Heart right ventricle (tissue), 16 donors: Measurements from ENCODE around the gene TARM1. TPM values are rescaled to one million over a fixed set of nuclear protein-coding genes. Genes with fewer than 3 reads are reported as not detected.
"Not testable (repeated sequence)": the region's sequence is repeated elsewhere in the genome, so short reads cannot be mapped to it uniquely, and the experiment has no call there.

Experiments
- ATAC-seq, 8 donors: fragments of 200-7000 bp; cut with Tn5 transposase; one replicate each; pipeline ENCODE4 v1.9.1; 2020; ENCODE audit warnings: mild to moderate bottlenecking in 8 of 8, moderate library complexity in 8 of 8, moderate number of reproducible peaks in 1 of 8
- DNase-seq, 2 donors: peaks; one replicate each; pipeline ENCODE4 v3.0.0-alpha.2; 2020
- H3K27ac ChIP-seq, 10 donors: fragments of 200-600 bp; sonication (generic) in 2 of 10; one replicate each; pipeline versions ENCODE4 v1.5.0 to v1.8.0; 2020 to 2022; ENCODE audit warnings: mild to moderate bottlenecking in 3 of 10
- H3K27me3 ChIP-seq, 7 donors: fragments of 200-600 bp; one replicate each; pipeline ENCODE4 v1.8.0; 2021 to 2022; ENCODE audit warnings: mild to moderate bottlenecking in 2 of 7
- H3K36me3 ChIP-seq, 9 donors: fragments of 200-600 bp; sonication (generic) in 1 of 9; one replicate each; pipeline versions ENCODE4 v1.5.0 to v1.8.0; 2020 to 2022; ENCODE audit warnings: mild to moderate bottlenecking in 2 of 9
- H3K4me1 ChIP-seq, 9 donors: fragments of 200-600 bp; sonication (generic) in 1 of 9; one replicate each; pipeline versions ENCODE4 v1.5.0 to v1.8.0; 2020 to 2022; ENCODE audit warnings: mild to moderate bottlenecking in 4 of 9
- H3K4me3 ChIP-seq, 10 donors: fragments of 200-600 bp; sonication (generic) in 2 of 10; one replicate each; pipeline versions ENCODE4 v1.5.0 to v1.8.0; 2020 to 2022; ENCODE audit warnings: mild to moderate bottlenecking in 7 of 10, moderate library complexity in 2 of 10
- H3K9me3 ChIP-seq, 11 donors: fragments of 200-600 bp in 10 of 11; sonication (generic) in 2 of 11; one replicate each; pipeline versions ENCODE4 v1.5.0 to v1.8.0; 2013 to 2022; ENCODE audit warnings: mild to moderate bottlenecking in 2 of 11, control low read depth in 1 of 11, moderate library complexity in 1 of 11
- CTCF ChIP-seq, 9 donors: fragments of 200-600 bp; sonication (generic) in 2 of 9; IDR thresholded peaks; one replicate each; pipeline versions ENCODE4 v1.5.0 to v1.8.0; 2021 to 2022; ENCODE audit warnings: antibody characterized with exemption in 9 of 9, mild to moderate bottlenecking in 5 of 9, moderate library complexity in 1 of 9
- WGBS, 2 donors: extraction: QIAGEN DNeasy Blood & Tissue Kit; methylation state at CpG; one replicate each; pipeline ENCODE4 v1.1.7; 2013; ENCODE audit warnings: inconsistent platforms in 1 of 2; 5-methylcytosine and 5-hydroxymethylcytosine counted together
- intact Hi-C, 10 donors: fragments of 100-400 bp; cut with DNase I; formaldehyde crosslinking; loops; one replicate each; pipeline versions ENCODE4 v1.11.1 to v1.14.2; 2022
- polyA plus RNA-seq, 2 donors: library from polyadenylated mRNA; stranded (reverse); fragments of 200-250 nt; gene quantifications; one replicate each; pipeline ENCODE4 v1.2.3, GENCODE V29; 2013
- total RNA-seq, 10 donors: library from RNA; stranded (reverse); fragmentation: NEBNext Ultra II Directional in 3 of 10; extraction: Animal tissue kit (Norgen Biotek cat#: 25700) in 3 of 10; gene quantifications; one replicate each; pipeline versions ENCODE4 v1.2.1 to v1.2.4, GENCODE V29; 2021 to 2023
- donor health status: Arrhythmogenic right ventricular cardiomyopathy.
- donor health status: ischemic (EF 13 %, LVEDD 7.1; RV severe dilation, severe dysfunction).
- donor health status: healthy with polysubstance abuse.
- donor health status: DM: no; HTN: yes; CAD: no.
- donor health status: DM: no; HTN: no; CAD: no.
- donor health status: ischemic (EF 25% LVEDD 6.9; RV normal size, moderate dysfunction).
- donor health status: ischemic (EF 25% LVEDD 5.7; RV mildly dilated, moderate dysfunction).
- donor health status: healthy.
- donor health status: DM: yes; HTN: yes; CAD: no.
- donor health status: Ischemic cardiomyopathy.
- donor health status: ischemic (EF 35%, LVEDD 5.7; RV mildly dilated, moderate dysfunction).
- donor health status: nonischemic (EF 11% LVEDD 7.7; RV severe dilation, severe dysfunction).
- donor health status: DM: yes; HTN: yes; CAD: no.
- donor health status: PGD.
- donor health status: ischemic (EF 29% LVEDD 5.4; RV normal size, mild dysfunction).
- donor health status: nonischemic (EF 23%, LVEDD 6.1; RV moderate dilation, normal function).

Gene TARM1
- total and polyA plus RNA-seq, 12 donors: not detected

DNA sequence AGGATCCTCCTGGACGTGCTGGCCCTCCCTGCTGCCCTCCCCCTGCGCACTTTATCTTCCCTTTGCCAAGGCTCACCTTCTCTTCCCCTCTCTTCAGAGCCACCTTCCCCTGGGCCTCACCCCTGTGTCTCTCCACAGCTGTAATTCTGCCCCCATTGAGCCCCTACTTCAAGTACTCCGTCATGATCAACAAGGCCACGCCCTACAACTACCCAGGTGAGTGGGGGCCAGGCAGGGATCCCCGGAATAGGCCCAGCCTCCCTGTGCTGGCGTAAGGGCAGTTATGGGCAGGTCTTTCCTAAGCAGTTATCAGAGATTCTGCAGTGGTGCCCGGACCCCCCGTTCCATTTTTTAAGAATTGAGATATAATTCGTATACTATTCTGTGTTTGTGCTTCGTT, 24.6 kb upstream of the TARM1 start:
- no peak overlapping the region for H3K4me3 ChIP-seq
- no peaks in the 10 kb centered on the region for H3K27me3 ChIP-seq
- DNase-seq (no peak), ATAC-seq (no peak)
- peaks cover 0 to 59% (median 27%) of the 10 kb centered on the region in 9 donors for H3K36me3 ChIP-seq
- WGBS, 2 donors: 91 to 94% methylated on average over 10 of the region's 10 CpGs
- no peaks in the 10 kb centered on the region for H3K9me3 ChIP-seq
- H3K27ac ChIP-seq: no peak overlapping the region
- peaks cover 0 to 26% (median 15%) of the 10 kb centered on the region in 9 donors for H3K4me1 ChIP-seq
- intact Hi-C loops: loop anchor here in 3 of 10 donors (10.0 kb wide), 3 partner anchors 131 to 949 kb away; no protein-coding TSS in a partner anchor
- TF ChIP-seq CTCF (IDR thresholded peaks at IDR 0.05): no peak

DNA sequence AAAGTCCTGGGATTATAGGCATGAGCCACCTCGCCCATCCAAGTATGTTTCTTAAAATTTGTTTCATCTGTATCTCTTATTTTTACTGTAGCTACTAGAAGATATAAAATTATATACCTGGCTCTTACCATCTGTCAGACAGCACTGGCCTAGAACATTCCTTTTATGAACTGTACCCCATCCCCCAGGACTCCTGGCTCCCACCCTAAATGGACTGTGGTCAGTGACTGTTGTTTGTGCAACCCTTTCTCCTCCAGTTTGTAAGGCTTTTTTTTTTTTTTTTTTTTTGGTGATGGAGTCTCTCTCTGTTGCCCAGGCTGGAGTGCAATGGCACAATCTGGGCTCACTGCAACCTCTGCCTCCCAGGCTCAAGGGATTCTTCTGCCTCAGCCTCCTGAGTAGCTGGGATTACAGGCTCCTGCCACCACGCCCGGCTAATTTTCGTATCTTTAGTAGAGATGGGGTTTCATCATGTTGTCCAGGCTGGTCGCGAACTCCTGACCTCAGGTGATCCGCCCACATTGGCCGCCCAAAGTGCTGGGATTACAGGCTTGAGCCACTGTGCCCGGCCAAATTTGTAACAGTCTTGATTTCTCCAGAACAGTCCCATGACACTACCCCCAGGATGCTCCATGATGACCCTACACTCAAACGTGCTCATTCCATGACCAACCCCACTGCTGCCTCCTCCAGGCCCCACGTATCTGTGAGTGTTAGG, 24.0 kb upstream of the TARM1 start:
- Histone ChIP-seq H3K36me3 (peaks cover 0 to 53% (median 25%) of the 10 kb centered on the region in 9 donors), H3K27me3 (no peaks in the 10 kb centered on the region), H3K9me3 (no peaks in the 10 kb centered on the region), H3K4me1 (peaks cover 0 to 27% (median 15%) of the 10 kb centered on the region in 9 donors), H3K27ac (no peak overlapping the region), H3K4me3 (no peak overlapping the region)
- WGBS, 2 donors: 89 to 91% methylated on average over 11 of the region's 11 CpGs
- TF ChIP-seq CTCF (IDR thresholded peaks at IDR 0.05): no peak
- ATAC-seq (no peak), DNase-seq (no peak)
- intact Hi-C loops: loop anchor here in 3 of 10 donors (10.0 kb wide), 3 partner anchors 130 to 950 kb away; no protein-coding TSS in a partner anchor

DNA sequence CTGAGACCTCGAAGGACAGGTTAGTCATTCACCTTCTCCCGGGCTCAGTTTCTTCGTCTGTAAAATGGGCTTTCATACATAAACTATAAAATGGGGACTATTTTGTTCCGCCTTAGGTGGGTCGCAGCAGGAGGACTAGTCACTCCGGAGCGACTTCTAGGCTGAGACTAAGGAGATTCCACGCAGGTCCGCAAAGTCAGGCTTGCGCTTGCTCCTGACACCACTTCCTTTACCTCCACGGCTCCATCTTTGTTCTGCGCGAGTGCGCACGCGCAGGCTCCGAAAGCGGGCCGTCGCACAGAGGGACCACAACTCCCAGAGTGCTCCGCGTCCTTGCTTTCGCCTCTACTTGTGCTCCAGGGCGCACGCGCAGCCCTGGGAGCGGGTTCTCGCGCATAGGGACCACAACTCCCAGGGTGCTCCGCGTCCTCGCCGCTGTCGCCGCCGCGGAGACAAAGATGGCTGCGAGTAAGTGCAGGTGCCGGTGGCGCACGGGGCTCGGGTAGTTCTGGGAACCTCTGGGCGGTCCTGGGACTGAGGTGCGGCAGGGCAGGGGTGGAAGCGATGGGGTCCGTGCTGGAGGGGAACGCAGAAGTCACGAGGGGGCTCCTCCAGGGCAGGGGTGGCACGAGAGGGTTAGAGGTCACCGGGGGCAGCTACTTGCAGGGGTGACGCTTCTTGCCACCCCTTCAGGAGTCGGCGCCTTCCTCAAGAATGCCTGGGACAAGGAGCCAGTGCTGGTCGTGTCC, 21.4 kb upstream of the TARM1 start, which contains the start of gene NDUFA3:
Gene NDUFA3, plus strand, starts transcription at position 435 of the 749 bp plus-strand sequence. Its CDS starts 24 bp downstream, at position 459.
- DNase-seq: peak; percentile 97 to 98
- Histone ChIP-seq H3K27me3 (peaks cover 0 to 8% (median 0%) of the 10 kb centered on the region in 7 donors), H3K9me3 (no peaks in the 10 kb centered on the region), H3K27ac (peak within 1 kb of the TSS; percentile 68 to 91 (median 83)), H3K4me1 (peaks cover 0 to 30% (median 15%) of the 10 kb centered on the region in 9 donors), H3K4me3 (peak within 1 kb of the TSS; percentile 70 to 99 (median 88)), H3K36me3 (peaks cover 0 to 27% (median 9%) of the 10 kb centered on the region in 9 donors)
- intact Hi-C loops: loop anchor here in 4 of 10 donors (1.0 to 10.0 kb wide), 4 partner anchors 13 to 952 kb away; partner anchors contain the start of genes PRPF31 (in 2 of the 4) and TFPT (in 2 of the 4)
- WGBS, 2 donors: 3% methylated on average over 54 of the region's 54 CpGs
- peak; percentile 99 to 100 (median 100) for ATAC-seq
- TF ChIP-seq CTCF (IDR thresholded peaks at IDR 0.05): no peak

GRCh38 chr19:54100561-54100960, 19.4 kb upstream of the TARM1 start, which contains the start of gene OSCAR:
TSS of gene OSCAR (minus strand) at chr19:54100803. CDS start at chr19:54100792, 11 bp downstream.
- Histone ChIP-seq H3K4me3 (peak within 1 kb of the TSS in 2 of 10 donors; percentile 11 to 50), H3K27me3 (peaks cover 0 to 22% (median 12%) of the 10 kb centered on the region in 7 donors), H3K9me3 (no peaks in the 10 kb centered on the region), H3K4me1 (peaks cover 4 to 45% (median 20%) of the 10 kb centered on the region in 9 donors), H3K27ac (peak within 1 kb of the TSS in 1 of 10 donors; percentile 89), H3K36me3 (peaks cover 0 to 7% (median 0%) of the 10 kb centered on the region in 9 donors)
- TF ChIP-seq CTCF (IDR thresholded peaks at IDR 0.05): no peak
- intact Hi-C loops: loop anchor here in 3 of 10 donors (10.0 kb wide), 3 partner anchors 126 to 954 kb away; no protein-coding TSS in a partner anchor
- ATAC-seq (no peak), DNase-seq (no peak)
- WGBS, 2 donors: 43 to 47% methylated on average over 5 of the region's 5 CpGs

- peaks cover 4 to 48% (median 20%) of the 10 kb centered on the region in 9 donors for H3K4me1 ChIP-seq
- not testable (repeated sequence) for H3K9me3 ChIP-seq, ATAC-seq, DNase-seq, H3K36me3 ChIP-seq
- intact Hi-C loops: loop anchor here in 3 of 10 donors (10.0 kb wide), 3 partner anchors 125 to 955 kb away; no protein-coding TSS in a partner anchor
- WGBS, 2 donors: 75 to 84% methylated on average over 9 of the region's 9 CpGs
- peak overlapping the region in 1 of 10 donors; percentile 89 for H3K27ac ChIP-seq
- peak overlapping the region in 2 of 10 donors; percentile 11 to 50 for H3K4me3 ChIP-seq
- H3K27me3 ChIP-seq: peaks cover 0 to 29% (median 19%) of the 10 kb centered on the region in 7 donors
Measured at GRCh38 chr19:54099903-54100255, 18.7 kb upstream of the TARM1 start.
